Measurements from ENCODE around the gene CRELD2.

DNA sequence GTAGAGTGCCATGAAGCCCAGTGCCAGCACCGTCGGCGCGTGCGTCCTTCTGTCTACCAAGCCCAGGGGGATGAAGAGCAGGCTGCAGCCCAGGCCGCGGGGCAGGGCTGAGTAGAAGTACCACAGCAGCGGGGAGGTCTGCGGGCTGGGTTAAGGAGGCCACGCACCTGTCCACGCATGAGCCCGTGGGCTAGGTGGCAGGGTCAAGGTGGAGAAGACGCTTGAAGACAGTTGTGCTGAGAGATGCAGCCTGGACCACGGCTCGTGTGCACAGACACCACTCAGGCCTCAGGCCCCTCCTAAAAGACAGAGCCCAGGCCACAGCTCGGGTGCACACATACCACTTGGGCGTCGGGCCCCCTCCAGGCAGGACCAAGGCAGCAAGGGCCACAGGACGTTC is 10.6 kb upstream of the CRELD2 start:
- TF ChIP-seq, protein P1, sequence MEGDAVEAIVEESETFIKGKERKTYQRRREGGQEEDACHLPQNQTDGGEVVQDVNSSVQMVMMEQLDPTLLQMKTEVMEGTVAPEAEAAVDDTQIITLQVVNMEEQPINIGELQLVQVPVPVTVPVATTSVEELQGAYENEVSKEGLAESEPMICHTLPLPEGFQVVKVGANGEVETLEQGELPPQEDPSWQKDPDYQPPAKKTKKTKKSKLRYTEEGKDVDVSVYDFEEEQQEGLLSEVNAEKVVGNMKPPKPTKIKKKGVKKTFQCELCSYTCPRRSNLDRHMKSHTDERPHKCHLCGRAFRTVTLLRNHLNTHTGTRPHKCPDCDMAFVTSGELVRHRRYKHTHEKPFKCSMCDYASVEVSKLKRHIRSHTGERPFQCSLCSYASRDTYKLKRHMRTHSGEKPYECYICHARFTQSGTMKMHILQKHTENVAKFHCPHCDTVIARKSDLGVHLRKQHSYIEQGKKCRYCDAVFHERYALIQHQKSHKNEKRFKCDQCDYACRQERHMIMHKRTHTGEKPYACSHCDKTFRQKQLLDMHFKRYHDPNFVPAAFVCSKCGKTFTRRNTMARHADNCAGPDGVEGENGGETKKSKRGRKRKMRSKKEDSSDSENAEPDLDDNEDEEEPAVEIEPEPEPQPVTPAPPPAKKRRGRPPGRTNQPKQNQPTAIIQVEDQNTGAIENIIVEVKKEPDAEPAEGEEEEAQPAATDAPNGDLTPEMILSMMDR (IDR thresholded peaks at IDR 0.05; ENCODE audit: insufficient read depth, low read length, poor library complexity, severe bottlenecking), result no peak
- TF ChIP-seq EZH2phosphoT487 (conservative IDR thresholded peaks at IDR 0.05; ENCODE audit: low read length), result no peak

All from SU-DHL-6 (cell line).